Measurements from ENCODE around the gene TMEM181. TPM values are rescaled to one million over a fixed set of nuclear protein-coding genes. Genes with fewer than 3 reads are reported as not detected.
A peak's percentile ranks its signal among the peaks of the same experiment; 100 is the strongest.

TMEM181 gene
- total and polyA plus RNA-seq, 2 of the 13 experiments (the other 11 are each of a cell fraction or from before 2014, with no cell fraction given): 59.1 to 108 TPM

DNA sequence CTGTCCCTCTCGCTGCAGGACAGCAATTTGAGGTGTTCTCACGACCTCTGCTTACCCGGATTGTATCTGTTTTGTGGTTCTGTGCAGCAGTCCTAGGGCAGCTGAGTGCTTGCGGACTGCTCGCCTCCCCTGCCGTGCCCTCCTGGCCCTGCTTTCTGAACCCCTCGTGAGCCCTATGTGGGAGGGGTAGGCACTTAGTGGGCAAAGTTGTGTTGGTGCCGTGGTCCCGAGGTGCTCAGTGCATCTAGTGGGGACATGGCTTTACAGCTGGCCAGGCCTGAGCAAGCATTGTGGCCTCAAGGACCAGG is 5.2 kb downstream of the TMEM181 start:
- peaks cover 97% of the 10 kb centered on the region for H3K79me2 ChIP-seq (ENCODE audit: insufficient read depth, low read length)
- H3K4me2 ChIP-seq (ENCODE audit: low read depth, low read length): peak overlapping the region; percentile 18
- H3K36me3 ChIP-seq (replicated peaks in 1 of 2; ENCODE audit: control insufficient read depth in 1 of 2, insufficient read depth in 2 of 2, low read length in 2 of 2): peaks cover 5 to 15% of the 10 kb centered on the region in 2 experiments; a peak in 2 of 5 replicates
- no TSS peak for BruUV-seq (replicated peaks)
- H2AFZ ChIP-seq (ENCODE audit: low read length): no peak overlapping the region
- no peak overlapping the region for H3K27ac ChIP-seq (ENCODE audit: extremely low read length, insufficient read depth, low read length)
- H3K4me1 ChIP-seq (ENCODE audit: insufficient read depth, low read length): peaks cover 90% of the 10 kb centered on the region
- in situ Hi-C loops (cut with HindIII; ENCODE audit: extremely low pct_ligation_motif_present, low pct_unique_long_range_greater_than_20kb): no loop called here
- WGBS (ENCODE audit: low lambda C conversion rate): 87% methylated on average over 9 of the region's 9 CpGs
- 0 out of 2 replicates have a peak overlapping the region, but pooled peaks have one; percentile 5 for H3K9ac ChIP-seq (ENCODE audit: insufficient read depth, low read depth, low read length)
- DNase-seq (ENCODE audit: low spot score) (no peak), ATAC-seq (no peak), FAIRE-seq (no peak)
- peaks cover 83% of the 10 kb centered on the region for H4K20me1 ChIP-seq (ENCODE audit: insufficient read depth, low read length)
- H3K9me3 ChIP-seq (ENCODE audit: low read length): no peaks in the 10 kb centered on the region
- H3K4me3 ChIP-seq (replicated peaks in 1 of 3; ENCODE audit: insufficient read depth in 1 of 3, low read depth in 2 of 3, low read length in 3 of 3): 0 out of 6 replicates have a peak overlapping the region, but pooled peaks of 1 of the 3 experiments have one; percentile 2
- ChIA-PET CTCF (ENCODE audit: low intra/inter-chr PET ratio, low total read pairs) (no interaction called here), POLR2A (no interaction called here)
- intact Hi-C loops (cut with micrococcal nuclease; ENCODE audit: unreplicated experiment): no loop called here
- H3K27me3 ChIP-seq (ENCODE audit: control insufficient read depth in 1 of 2, insufficient read depth in 2 of 2, low read length in 2 of 2): no peaks in the 10 kb centered on the region
- TF ChIP-seq ZNF44 (CRISPR knock-in tag; IDR thresholded peaks at IDR 0.05) (no peak), SNAPC2 (CRISPR knock-in tag; IDR thresholded peaks at IDR 0.05) (no peak), ZNF780A (CRISPR knock-in tag; IDR thresholded peaks at IDR 0.05) (no peak), ATAD3A (CRISPR knock-in tag; IDR thresholded peaks at IDR 0.05) (no peak), CC2D1A (CRISPR knock-in tag; IDR thresholded peaks at IDR 0.05) (no peak), YY1 (IDR thresholded peaks at IDR 0.05; ENCODE audit: insufficient read depth, insufficient replicate concordance, low read depth, low read length) (no peak), ZNF292 (CRISPR knock-in tag; IDR thresholded peaks at IDR 0.05; ENCODE audit: borderline replicate concordance, low read depth) (peak; percentile 40; the same call in 1 of the 2 replicates), ZFP90 (CRISPR knock-in tag; IDR thresholded peaks at IDR 0.05; ENCODE audit: borderline replicate concordance) (no peak), HOMEZ (CRISPR knock-in tag; IDR thresholded peaks at IDR 0.05; ENCODE audit: low read depth) (no peak), ZNF367 (CRISPR knock-in tag; IDR thresholded peaks at IDR 0.05; ENCODE audit: borderline replicate concordance) (no peak), PLSCR1 (CRISPR knock-in tag; IDR thresholded peaks at IDR 0.05; ENCODE audit: borderline replicate concordance) (no peak), ZNF549 (CRISPR knock-in tag; IDR thresholded peaks at IDR 0.05) (no peak), ATRX (CRISPR knock-in tag; IDR thresholded peaks at IDR 0.05; ENCODE audit: borderline replicate concordance) (no peak), HNF4A (CRISPR knock-in tag; IDR thresholded peaks at IDR 0.05) (no peak), JARID2 (CRISPR knock-in tag; IDR thresholded peaks at IDR 0.05; ENCODE audit: insufficient replicate concordance) (no peak), RBM22 (optimal IDR thresholded peaks at IDR 0.05; ENCODE audit: low read length) (peak; percentile 73), PTBP1 (IDR thresholded peaks at IDR 0.05; ENCODE audit: low read depth, low read length, poor library complexity, severe bottlenecking) (no peak)
- TF ChIP-seq, protein P1, sequence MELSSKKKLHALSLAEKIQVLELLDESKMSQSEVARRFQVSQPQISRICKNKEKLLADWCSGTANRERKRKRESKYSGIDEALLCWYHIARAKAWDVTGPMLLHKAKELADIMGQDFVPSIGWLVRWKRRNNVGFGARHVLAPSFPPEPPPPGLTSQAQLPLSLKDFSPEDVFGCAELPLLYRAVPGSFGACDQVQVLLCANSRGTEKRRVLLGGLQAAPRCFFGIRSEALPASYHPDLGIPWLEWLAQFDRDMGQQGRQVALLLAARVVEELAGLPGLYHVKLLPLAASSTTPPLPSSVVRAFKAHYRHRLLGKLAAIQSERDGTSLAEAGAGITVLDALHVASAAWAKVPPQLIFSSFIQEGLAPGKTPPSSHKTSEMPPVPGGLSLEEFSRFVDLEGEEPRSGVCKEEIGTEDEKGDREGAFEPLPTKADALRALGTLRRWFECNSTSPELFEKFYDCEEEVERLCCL (CRISPR knock-in tag; IDR thresholded peaks at IDR 0.05; ENCODE audit: borderline replicate concordance): peak; percentile 28; the same call in 1 of the 2 replicates
- TF ChIP-seq, protein P2, sequence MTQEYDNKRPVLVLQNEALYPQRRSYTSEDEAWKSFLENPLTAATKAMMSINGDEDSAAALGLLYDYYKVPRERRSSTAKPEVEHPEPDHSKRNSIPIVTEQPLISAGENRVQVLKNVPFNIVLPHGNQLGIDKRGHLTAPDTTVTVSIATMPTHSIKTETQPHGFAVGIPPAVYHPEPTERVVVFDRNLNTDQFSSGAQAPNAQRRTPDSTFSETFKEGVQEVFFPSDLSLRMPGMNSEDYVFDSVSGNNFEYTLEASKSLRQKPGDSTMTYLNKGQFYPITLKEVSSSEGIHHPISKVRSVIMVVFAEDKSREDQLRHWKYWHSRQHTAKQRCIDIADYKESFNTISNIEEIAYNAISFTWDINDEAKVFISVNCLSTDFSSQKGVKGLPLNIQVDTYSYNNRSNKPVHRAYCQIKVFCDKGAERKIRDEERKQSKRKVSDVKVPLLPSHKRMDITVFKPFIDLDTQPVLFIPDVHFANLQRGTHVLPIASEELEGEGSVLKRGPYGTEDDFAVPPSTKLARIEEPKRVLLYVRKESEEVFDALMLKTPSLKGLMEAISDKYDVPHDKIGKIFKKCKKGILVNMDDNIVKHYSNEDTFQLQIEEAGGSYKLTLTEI (CRISPR knock-in tag; conservative IDR thresholded peaks at IDR 0.05): no peak

Measured in HepG2 (cell line).